ENCODE measurements around the gene MEIOB. TPM values are rescaled to one million over a fixed set of nuclear protein-coding genes. Genes with fewer than 3 reads are reported as not detected.
"Not testable (repeated sequence)": the region's sequence is repeated elsewhere in the genome, so short reads cannot be mapped to it uniquely, and the experiment has no call there.

The MEIOB gene
- total RNA-seq, 1 experiment from 2014 or later, result 1.4 TPM

DNA sequence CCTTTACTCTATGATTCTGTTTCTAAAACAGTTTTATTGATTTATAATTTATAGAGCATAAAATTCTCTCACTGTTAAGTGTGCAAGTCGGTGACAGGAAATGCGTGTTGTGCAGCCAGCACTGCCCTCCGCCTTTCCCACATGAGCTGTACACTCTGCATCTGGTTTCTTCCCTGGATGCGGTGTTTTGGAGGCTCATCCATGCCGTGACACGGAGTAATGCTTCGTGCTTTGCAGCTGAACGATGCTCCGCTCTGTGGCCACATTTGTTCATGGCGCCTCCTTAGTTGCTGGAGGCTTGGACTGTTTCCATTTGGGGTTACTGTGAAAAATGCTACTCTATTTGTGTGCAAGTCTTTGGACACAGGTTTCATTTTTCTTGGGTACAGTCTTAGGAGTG, 71.3 kb downstream of the MEIOB start:
- Mint-ChIP-seq H3K36me3 (peaks cover 31% of the 10 kb centered on the region), H3K9me3 (peaks cover 44% of the 10 kb centered on the region), H3K4me3 (no peak overlapping the region), H3K27me3 (ENCODE audit: low read depth) (peaks cover 12% of the 10 kb centered on the region), H3K27ac (no peak overlapping the region), H3K4me1 (no peaks in the 10 kb centered on the region)
- ChIA-PET CTCF (no interaction called here), POLR2A (no interaction called here)
- TF ChIP-seq ZNF281 (CRISPR knock-in tag; IDR thresholded peaks at IDR 0.05), result no peak
- TF ChIP-seq PRRX2 (CRISPR knock-in tag; IDR thresholded peaks at IDR 0.05), result no peak
- no peak for TF ChIP-seq ZNF121 (CRISPR knock-in tag; IDR thresholded peaks at IDR 0.05)
- no peak for ATAC-seq
- no peak for DNase-seq (ENCODE audit: low spot score)

DNA sequence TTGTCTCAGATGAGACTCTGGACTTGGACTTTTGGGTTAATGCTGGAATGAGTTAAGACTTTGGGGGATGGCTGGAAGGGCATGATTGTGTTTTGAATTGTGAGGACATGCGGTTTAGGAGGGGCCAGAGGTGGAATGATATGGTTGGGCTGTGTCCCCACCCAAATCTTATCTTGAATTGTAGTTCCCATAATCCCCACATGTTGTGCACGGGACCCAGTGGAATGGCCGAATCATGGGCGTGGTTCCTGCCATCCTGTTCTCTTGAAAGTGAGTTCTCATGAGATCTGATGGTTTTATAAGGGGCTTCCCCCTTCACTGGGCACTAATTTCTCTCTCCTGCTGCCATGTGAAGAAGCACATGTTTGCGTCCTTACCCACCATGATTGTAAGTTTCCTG, 72.7 kb downstream of the MEIOB start:
- POLR2A ChIA-PET; H3K4me3 Mint-ChIP-seq; DNase-seq (ENCODE audit: low spot score); CTCF ChIA-PET; ATAC-seq; H3K27ac Mint-ChIP-seq; H3K4me1 Mint-ChIP-seq: not testable (repeated sequence)
- H3K27me3 Mint-ChIP-seq (ENCODE audit: low read depth), result peaks cover 12% of the 10 kb centered on the region
- H3K9me3 Mint-ChIP-seq, result peaks cover 44% of the 10 kb centered on the region
- H3K36me3 Mint-ChIP-seq, result peaks cover 28% of the 10 kb centered on the region

DNA sequence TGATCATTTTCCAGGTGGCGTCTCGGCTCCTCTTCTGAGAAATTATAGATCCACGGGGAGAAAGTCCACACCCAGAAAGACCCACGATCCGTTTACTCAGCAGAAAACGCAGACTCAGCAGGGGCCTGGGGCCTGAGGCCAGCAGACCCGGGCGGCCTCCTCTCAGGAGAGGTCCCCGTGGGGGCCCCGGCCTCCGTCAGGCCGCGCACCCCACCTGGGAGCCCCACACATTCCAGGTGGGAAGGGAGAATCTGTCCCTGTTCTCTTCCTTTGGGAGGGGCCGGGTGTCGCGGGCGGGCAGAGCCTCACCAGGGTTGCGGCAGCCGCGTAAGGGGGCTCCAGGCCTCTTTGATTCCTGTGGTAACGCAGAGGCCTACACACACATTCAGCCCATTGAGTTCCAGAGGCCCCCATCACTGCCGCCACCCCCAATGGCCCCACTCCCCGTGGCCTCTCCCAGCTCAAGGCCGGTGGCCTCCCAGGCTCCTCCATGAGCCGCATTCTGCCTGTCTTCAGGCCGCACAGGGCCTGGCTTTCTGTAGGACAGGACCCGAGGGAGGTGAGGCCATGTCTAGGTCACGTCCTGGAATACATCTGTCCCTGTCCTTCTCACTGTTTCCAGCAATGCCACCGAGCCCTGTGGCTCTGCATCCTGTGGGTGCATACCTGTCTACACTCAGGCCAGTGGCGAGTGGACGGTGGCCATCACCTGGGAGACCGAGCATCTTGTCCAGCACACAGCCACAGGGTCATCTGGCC, 76.9 kb downstream of the MEIOB start:
- Mint-ChIP-seq H3K4me1 (no peaks in the 10 kb centered on the region), H3K27me3 (ENCODE audit: low read depth) (peaks cover 7% of the 10 kb centered on the region), H3K36me3 (peaks cover 18% of the 10 kb centered on the region), H3K4me3 (no peak overlapping the region), H3K27ac (no peak overlapping the region), H3K9me3 (peaks cover 26% of the 10 kb centered on the region)
- POLR2A ChIA-PET, result interaction anchor here (0.6 kb wide), 1 partner anchor 19 kb away, joined by 3 read pairs; no protein-coding TSS in a partner anchor
- DNase-seq (ENCODE audit: low spot score), result no peak
- TF ChIP-seq JUN (CRISPR knock-in tag; IDR thresholded peaks at IDR 0.05) (no peak), KAT7 (CRISPR knock-in tag; IDR thresholded peaks at IDR 0.05; ENCODE audit: borderline replicate concordance) (no peak), NFE2L1 (CRISPR knock-in tag; IDR thresholded peaks at IDR 0.05) (no peak), FOXJ3 (CRISPR knock-in tag; IDR thresholded peaks at IDR 0.05; ENCODE audit: borderline replicate concordance) (no peak), SOX15 (CRISPR knock-in tag; IDR thresholded peaks at IDR 0.05) (no peak)
- TF ChIP-seq, protein P1, sequence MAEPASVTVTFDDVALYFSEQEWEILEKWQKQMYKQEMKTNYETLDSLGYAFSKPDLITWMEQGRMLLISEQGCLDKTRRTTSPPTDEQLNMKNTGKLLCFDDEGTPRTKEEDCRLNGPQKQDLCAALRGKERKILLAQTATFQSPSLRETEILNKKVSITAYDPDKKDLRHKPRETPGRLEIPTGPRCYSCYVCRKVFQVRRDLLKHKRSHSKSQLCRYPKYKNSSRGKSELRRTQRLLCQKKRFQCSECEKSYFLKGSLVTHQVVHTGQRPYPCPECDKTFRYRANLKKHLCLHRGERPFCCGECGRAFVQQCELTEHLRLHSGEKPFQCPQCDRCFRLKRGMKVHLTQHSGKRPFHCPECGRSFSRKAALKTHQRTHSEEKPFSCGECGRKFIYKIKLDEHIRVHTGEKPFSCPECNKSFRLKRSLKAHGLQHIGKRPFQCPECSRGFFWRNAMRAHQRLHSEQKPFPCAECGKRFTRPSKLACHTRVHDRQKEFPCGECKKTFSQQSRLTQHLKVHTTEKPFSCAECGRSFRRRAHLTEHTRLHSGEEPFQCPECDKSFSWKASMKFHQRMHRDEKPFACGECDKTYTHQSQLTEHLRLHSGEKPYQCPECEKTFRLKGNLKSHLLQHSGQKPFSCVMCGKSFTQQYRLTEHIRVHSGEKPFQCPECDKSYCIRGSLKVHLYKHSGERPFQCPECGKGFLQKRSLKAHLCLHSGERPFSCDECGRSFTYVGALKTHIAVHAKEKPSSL (CRISPR knock-in tag; conservative IDR thresholded peaks at IDR 0.05), result no peak
- TF ChIP-seq, protein P2, sequence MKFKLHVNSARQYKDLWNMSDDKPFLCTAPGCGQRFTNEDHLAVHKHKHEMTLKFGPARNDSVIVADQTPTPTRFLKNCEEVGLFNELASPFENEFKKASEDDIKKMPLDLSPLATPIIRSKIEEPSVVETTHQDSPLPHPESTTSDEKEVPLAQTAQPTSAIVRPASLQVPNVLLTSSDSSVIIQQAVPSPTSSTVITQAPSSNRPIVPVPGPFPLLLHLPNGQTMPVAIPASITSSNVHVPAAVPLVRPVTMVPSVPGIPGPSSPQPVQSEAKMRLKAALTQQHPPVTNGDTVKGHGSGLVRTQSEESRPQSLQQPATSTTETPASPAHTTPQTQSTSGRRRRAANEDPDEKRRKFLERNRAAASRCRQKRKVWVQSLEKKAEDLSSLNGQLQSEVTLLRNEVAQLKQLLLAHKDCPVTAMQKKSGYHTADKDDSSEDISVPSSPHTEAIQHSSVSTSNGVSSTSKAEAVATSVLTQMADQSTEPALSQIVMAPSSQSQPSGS (CRISPR knock-in tag; IDR thresholded peaks at IDR 0.05; ENCODE audit: borderline replicate concordance, low read depth), result no peak
- ATAC-seq, result no peak
- CTCF ChIA-PET, result interaction anchor here (0.6 kb wide), 1 partner anchor 457 kb away, joined by 5 read pairs; no protein-coding TSS in a partner anchor

DNA sequence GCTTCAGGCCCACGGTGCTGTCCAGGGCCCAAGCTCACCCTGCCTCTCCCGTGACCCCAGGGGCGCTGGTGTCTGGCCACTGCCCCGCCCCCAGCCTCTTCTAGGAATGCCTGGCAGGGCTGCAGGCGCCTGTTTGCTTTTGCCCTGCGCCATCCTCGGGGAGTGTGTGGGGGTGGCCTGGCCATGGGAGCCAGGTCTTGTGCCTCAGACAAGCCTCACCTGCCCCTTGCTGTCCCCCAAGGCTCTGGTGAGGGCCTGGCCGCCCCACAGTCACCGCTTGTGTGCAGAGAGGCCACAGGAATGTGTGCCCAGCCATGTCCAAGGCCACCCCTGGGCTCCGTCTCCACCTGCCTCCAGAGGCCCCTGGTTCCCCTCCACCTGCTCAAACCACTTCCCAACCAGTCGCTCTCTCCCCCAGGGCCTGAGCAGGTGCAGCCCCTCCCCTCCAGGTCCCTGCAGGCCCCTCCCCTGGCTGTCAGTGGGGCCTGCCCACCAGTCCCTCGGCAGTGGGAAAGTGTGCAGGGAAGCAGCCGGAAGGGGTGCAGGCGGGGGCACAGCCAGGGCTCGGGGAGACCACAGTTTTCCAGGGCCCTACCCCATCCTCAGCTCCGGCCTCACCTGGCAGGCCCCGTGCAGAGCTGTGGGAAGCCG, 77.6 kb downstream of the MEIOB start:
- TF ChIP-seq GABPB1 (CRISPR knock-in tag; IDR thresholded peaks at IDR 0.05), result peak; percentile 36; the same call in 1 of the 2 replicates
- TF ChIP-seq GRHL2 (CRISPR knock-in tag; IDR thresholded peaks at IDR 0.05; ENCODE audit: insufficient replicate concordance, severe bottlenecking), result no peak
- TF ChIP-seq USF2 (CRISPR knock-in tag; IDR thresholded peaks at IDR 0.05), result no peak
- TF ChIP-seq FOXJ3 (CRISPR knock-in tag; IDR thresholded peaks at IDR 0.05; ENCODE audit: borderline replicate concordance), result no peak
- Mint-ChIP-seq H3K4me1 (no peaks in the 10 kb centered on the region), H3K36me3 (peaks cover 11% of the 10 kb centered on the region), H3K27ac (no peak overlapping the region), H3K4me3 (no peak overlapping the region), H3K27me3 (ENCODE audit: low read depth) (peaks cover under 1% of the 10 kb centered on the region), H3K9me3 (peaks cover 19% of the 10 kb centered on the region)
- DNase-seq (ENCODE audit: low spot score) (no peak), ATAC-seq (no peak)
- ChIA-PET CTCF (interaction anchor here (1.0 to 1.6 kb wide), 2 partner anchors 29 to 129 kb away, joined by 3 to 5 read pairs; no protein-coding TSS in a partner anchor), POLR2A (interaction anchor here (0.6 to 0.9 kb wide), 2 partner anchors 20 to 33 kb away, joined by 3 read pairs; no protein-coding TSS in a partner anchor)
